HG03378 (cell line): ENCODE results near the gene GRM8.
"Not testable (repeated sequence)": the region's sequence is repeated elsewhere in the genome, so short reads cannot be mapped to it uniquely, and the experiment has no call there.

ENCODE experiments used
- ATAC-seq: cut with Tn5 transposase; IDR thresholded peaks from one replicate; pipeline ENCODE4 v1.9.1; 2021; ENCODE audit warnings: mild to moderate bottlenecking, moderate library complexity; ENCODE audit not compliant: unreplicated experiment

Gene GRM8

DNA sequence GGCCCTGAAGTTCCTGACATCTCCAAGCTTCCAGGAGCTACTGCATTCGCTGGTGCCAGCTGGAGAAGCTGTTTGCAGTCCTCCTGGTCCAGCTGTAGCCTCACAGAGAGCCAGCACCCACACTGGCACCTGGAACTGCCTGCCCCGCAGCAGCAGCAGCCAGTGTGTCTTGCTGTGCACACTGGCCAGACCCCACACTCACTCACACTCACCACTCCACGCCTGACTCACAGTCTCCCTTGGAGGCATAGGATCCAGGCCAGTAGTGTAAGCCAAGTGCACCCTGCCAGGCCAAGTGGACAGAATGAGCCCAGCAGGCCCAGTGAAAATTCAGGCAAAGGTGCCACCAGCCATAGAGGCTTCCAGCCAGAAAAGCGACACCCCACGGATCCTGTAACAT is 566.3 kb downstream of the GRM8 start:
- no peak for ATAC-seq

DNA sequence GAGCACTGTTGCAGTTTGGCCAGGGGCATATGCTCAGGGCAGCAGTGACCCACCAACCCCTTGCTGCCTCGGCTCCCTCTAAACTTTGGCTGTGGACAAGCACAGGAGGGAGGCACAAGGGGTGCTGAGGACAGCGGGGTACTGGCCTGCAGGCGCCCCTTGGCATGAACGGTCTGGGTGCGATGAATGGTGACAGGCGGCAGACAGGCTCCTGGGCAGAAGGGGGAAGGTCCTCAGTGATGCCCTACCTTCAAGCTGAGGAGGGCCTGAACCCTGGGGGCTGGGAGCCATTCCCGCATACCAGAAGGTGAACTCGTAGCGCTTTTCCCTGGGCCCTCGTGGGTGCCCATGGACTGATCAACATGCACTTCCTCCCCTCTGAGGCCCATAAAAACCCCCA is 567.1 kb downstream of the GRM8 start:
- ATAC-seq: no peak

DNA sequence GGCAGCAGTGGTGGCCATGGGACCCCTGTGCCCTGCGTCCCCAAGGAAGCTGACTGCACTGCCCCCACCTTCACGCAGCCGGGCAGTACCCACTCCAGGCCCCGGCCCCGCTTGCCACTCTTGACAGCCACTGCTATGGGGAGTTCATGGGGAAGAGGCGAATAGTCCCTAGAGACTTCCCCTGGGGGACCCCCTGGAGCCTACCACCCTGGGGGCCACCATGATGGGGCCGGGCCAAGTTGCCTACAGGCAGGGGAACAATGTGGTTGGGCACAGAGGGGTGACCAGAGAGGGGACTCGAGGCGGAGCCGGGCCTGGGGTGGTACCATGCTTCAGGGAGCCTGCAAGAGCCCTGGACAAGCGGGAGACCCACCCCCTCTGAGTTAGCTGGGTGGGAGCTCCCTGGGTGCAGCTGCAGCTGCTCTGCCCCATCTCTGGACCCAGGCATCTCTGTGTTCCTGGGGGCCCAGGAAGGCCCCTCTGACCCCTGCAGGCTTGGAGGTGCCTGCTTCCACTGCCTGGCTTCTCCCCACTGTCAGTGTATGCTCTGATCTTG is 567.6 kb downstream of the GRM8 start:
- ATAC-seq: no peak

DNA sequence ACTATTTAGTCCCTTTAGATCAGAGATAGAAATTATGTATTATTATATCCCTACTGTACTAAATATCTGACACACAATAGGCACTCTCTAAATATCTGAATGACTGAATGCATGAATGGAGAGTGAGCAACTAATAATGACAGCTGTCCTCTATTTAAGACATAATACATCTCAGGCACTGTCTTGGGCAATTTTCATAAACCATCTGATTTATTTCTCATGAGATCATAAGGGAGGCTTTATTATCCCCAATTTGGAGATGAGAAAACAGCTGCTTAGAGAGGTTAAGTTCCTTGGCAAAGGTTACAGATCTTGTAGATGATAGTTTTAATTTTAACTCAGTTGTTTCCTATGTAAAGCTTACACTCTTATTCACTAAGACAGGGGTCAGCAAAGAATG is 570.6 kb downstream of the GRM8 start:
- no peak for ATAC-seq

DNA sequence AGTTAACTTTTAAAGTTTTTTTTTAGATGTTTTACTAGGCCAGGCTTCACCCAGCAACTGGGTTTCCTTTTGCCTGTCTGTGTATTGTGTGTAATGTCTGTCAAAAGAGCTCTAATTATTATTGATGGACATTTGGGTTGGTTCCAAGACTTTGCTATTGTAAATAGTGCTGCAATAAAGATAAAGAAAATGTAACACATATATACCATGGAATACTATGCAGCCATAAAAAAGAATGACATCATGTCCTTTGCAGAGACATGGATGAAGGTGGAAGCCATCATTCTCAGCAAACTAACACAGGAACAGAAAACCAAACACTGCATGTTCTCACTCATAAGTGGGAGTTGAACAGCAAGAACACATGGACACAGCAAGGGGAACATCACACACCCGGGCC is 584.0 kb downstream of the GRM8 start:
- not testable (repeated sequence) for ATAC-seq

DNA sequence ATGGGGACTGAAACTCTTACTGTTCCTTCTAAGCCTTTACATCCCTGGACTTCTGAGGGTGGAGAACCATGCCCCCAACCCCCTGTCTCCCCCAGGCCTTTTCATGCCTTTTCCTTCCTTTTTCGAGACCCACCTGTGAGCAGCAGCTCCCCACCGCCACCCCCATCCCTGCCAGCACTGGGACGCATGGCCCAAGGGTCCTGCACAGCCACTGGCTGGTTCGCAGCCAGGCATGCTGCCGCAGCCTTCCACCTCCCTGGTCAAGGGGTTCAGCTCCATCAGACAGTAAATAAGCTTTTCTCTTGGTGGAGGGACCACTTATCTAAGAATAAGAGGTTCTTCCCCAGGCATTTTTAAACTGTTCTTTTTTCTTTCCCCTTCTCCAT is 584.4 kb downstream of the GRM8 start:
- no peak for ATAC-seq

DNA sequence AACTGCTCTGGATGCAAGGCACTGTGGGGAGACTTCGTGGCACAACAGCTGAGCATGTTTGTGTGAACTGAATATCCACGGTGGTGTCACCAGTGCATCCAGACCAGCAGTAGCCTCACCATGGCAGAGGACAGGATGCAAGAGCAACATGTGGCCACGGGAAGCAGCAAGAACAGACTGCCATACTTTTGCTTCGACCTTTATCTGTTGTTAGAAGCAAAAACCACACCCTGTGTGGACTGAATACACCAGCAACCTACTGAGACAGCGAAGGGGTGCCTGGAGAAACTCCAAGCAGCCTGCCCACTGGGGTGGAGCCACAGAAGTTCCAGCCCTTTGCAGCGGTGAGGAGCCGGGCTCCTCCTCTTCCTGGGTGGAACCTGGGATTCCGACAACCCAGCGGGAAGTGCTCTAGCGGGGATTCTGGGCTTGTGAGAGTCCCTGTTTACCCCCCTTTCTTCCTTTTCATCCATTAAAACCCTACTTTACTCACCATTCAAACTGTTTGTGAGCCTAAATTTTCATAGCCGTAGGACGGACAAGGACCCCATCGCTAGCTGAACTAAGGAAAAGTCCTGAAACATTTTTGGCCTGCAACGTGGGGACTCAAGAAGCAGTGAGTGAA is 584.9 kb downstream of the GRM8 start:
- ATAC-seq: no peak

DNA sequence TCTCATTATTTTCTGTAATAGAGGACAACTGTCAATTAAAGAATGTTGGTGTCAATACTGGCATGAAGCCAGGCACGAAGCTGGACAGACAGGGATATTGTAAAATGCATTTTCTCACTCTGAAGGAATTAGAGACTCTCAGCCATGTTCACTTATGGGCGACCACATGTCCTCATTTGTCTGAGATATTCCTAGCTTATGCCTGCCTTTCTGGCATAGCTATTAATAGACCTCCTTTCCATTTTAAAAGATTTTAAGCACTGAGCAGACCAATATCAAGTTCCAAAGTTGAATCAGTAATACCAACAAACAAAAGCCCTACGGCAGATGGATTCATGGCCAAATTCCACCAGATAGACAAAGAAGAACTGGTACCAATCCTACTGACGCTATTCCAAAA is 589.9 kb downstream of the GRM8 start:
- no peak for ATAC-seq

DNA sequence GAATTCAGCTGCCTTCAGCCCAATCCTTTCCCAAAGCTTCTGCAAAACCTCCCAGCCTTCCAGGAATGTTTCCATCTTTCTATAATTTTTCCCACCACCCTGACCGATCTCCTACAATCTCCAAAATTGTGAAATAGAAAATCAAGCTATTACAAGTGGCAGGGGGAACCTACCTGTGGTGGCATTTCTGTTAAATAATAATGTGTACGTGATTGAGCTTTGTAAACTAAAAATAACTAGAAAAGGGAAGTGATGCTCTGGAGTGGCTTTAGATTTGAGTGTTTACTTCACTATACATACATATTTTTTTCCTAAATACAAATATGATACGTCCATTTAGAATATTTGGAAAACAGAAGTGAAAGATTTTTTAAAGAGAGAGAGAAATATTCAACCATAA is 593.6 kb downstream of the GRM8 start:
- peak; percentile 80 for ATAC-seq

DNA sequence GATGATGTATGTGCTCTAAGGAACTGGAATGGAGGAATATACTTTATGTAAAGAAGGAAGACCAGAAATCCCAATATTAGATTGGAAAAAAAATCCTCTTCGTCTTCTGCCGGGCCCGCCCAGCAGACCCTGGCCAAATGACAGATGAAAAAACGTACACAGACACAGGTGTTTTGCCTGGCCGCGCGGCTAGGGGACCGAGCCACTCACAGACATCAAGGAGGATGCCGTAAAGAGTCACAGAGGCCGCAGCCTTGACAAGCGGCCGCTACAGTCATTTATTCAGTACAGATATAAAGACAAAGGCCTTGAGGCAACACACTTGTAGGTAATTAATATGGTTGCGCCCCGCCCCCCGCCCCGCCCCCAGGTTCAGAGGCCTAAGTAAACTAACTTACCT is 594.1 kb downstream of the GRM8 start:
- peak; percentile 13 for ATAC-seq

DNA sequence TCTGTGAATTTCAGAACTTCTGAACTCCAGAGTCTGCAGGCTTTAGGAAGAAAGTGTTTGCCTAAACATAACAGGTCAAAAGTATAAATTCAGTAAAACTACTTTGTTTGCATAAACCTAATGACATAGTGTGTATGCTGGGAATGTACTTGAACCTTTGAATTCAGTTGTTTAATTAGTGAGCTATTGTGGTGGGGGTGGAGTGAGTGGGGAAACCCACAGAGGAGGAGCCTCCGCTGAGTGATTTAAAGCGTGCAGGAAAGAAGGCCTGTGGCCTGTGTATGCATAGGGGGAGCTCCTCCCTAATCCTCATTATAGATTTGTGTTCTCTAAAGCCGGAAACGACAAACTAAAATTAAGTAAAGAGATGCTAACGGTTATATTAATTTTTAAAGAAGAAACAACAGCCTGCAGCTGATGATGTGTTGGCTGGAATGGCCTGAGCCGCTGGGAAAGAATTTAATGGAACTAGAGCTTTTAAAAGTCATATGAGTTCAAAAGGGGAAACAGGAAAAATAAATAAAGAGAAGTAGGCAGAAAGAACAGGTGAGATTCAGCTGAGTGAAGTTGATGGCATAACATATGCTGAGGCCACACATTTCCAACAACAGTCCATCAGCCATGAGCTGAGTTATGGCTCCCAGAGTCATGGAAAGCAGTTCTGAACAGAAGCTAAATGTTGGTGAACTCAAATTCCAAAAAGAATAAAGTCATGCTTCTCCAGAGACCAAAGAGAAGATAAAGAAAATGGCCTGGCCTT is 595.0 kb downstream of the GRM8 start:
- ATAC-seq: peak; percentile 87

DNA sequence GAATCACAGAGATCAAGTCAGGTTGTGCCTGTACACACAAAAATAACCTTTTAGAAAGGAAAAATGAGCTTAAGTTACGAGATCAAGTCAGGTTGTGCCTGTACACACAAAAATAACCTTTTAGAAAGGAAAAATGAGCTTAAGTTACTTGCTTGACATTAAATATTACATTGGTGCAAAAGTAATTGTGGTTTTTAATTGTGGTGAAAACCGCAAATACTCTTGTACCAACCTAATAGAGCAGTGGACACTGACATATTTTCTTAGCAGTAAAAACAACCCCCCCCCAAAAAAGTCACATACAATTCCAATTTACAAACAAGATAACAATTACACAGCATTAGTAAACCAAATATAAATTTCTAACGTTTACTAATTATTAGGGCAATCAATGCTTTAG is 595.6 kb downstream of the GRM8 start:
- ATAC-seq: no peak

DNA sequence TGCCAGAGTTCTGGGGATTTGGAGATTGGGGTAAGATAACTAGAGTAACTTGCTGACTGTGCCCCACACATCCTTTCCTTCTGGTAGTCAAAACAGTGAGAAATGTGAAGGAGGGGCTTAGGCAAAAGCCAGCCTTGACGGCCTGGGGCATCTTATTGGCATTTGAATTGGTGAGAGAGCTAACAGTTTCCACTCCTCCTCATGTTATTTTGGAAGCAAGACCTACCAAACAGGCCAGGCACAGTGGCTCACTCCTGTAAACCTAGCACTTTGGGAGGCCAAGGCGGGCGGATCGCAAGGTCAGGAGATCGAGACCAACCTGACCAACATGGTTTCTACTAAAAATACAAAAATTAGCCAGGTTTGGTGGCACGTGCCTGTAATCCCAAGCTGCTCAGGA is 596.6 kb downstream of the GRM8 start:
- no peak for ATAC-seq

DNA sequence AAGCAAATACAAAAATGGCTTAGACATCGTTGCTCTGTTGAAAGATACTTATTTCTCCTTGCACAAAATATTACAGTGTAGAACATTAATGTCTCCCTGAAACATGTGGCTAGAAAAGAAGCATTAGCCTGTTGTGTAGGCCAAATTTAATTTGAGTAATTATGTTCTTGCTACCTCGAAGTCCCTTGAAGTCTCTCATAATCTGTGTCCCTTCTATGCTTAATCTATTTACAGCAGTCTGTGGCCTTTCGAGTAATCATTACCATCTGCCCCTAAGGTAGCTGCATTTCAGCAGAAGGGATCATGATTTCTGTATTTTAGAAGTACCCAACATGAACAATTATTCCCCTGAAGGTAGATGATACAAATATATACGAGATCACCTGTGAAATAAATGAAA is 615.2 kb downstream of the GRM8 start:
- no peak for ATAC-seq

DNA sequence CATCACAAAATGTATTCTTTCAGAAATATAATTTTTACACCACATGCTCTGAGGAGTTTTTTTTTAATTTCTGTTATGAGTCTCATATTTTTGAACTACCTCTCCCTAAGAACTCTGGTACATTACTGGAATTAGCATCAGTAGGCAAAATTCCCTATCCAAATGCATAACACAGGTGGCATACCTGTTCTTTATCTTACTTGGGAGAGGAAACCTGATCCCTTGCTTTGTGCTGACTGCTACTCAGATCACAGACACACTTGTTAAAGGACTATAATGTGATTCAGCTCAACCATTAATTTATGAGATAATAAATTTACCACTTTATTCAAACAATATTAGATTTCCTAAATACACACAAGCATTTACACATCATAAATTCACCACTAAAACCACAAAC is 617.2 kb downstream of the GRM8 start:
- ATAC-seq: no peak

DNA sequence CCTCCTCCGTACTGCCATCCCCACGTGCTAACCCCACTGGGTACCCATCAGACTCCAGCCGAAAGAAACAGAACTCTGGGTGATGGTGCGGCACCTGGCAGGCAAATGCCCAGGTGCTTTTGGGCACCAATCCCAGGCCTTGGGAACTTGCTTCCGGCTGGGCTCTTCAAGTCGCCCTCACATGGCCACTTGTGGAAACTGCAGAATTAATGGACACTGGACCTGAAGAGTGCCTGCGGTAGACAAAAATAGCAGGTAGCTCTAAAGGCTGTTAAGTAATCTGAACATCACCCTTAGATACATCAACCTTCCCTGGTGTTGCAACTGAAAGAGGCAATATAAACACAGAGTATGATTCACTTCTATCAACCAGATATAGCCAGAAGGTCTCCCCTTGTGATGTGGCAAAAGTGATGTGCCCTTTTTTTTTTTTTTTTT is 644.4 kb downstream of the GRM8 start:
- ATAC-seq: no peak

DNA sequence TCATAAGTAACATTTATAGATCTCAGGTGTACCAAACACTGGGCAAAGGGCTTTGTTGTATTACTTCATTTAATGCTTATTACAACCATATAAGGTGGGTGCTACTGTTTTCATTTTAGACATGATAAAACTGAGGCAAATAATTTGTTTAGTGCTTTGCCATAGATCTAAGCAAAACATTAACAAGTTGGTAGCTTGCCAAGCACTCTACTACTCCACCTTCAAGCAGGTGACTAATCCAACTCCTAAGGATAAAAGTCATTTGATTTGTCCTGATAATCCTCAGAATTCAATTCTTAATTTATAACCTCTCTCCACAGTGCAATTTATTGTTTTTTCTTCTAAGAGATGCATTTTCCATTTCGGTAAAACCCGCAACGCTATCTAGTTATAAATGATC is 646.4 kb downstream of the GRM8 start:
- no peak for ATAC-seq

DNA sequence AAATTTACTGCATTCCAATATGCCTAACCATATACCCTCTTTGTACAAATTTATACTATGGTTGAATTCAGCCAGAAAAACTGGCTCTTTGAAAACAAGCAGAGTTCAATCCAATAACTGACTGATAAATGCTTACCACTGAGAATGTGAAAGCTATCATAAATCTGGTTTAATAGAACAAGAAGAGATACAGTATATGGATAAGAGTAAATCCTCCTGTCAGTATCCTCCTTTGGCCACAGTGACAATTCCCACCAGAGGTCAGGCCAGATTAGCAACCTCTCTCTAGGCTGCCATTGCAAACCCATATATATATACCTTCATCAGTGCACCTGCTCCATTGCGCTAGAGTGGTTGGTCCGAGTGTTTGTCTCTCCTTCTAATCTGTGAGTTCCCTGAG is 647.2 kb downstream of the GRM8 start:
- no peak for ATAC-seq

DNA sequence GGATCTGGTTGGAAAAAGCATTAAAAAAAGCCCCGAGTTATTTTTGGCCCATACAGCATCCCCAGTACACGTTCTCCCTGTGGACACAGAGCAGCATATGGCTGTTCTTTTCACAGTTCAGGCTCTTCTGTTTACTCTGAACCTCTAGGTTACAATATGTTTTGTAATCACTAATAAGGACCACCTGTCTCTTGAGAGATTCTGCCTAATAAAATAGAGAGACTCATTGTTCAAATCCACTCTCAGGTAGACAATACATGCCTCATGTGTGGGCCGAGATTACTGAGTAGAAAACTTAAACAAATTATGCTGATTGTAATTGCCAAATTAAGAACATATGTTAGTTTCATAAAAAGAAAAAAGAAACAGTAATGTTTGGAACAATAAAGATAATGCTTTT is 647.7 kb downstream of the GRM8 start:
- no peak for ATAC-seq

DNA sequence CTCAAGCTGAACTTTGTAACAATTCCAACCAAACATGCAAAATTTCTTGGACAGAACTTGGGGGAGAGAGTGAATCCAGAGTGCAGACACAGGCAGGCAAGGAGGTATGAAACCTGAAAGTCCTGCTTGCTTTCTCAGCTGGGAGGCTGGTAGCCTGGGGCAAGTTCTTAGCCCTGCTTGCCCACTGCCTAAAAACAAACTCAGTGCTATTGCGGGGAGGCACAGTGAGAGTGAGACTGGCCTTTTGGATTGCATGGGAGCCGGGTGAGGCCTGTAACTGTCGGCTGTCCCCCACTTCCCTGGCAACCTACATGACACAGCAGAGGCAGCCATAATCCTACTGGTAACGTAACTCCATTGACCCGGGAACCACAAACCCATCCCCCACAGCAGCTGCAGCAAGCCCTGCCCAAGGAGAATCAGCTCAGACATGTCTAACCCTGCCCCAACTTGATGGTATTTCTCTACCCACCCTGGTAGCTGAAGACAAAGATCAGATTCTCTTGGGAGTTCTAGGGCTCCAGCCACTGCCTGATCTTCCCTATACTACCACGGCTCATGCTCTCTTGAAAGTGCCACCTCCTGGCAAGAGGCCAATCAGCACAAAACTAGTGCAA is 663.6 kb downstream of the GRM8 start:
- ATAC-seq: no peak

DNA sequence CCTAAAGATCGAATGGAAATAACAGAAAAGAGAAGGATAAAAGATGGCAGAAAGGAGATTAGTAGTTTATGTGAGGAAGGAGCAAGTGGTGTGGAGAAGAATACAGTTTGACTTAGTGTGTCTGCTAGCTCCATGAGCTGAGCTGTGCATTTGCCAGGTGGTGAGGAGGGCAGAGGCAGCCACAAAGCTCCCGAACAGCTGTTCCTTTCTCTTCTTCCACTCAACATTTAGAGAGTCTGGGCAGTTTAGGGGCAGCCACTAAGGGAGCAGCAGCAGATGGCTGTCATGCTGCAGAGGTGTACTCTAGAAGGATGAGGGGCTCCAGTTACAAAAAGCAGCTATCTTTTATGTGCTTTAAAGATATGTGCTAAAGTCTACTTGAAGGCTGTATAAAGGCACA is 674.4 kb downstream of the GRM8 start:
- ATAC-seq: no peak
